Measurements from ENCODE around the gene HYCC2.
"Not testable (repeated sequence)": the region's sequence is repeated elsewhere in the genome, so short reads cannot be mapped to it uniquely, and the experiment has no call there.

Gene HYCC2

DNA sequence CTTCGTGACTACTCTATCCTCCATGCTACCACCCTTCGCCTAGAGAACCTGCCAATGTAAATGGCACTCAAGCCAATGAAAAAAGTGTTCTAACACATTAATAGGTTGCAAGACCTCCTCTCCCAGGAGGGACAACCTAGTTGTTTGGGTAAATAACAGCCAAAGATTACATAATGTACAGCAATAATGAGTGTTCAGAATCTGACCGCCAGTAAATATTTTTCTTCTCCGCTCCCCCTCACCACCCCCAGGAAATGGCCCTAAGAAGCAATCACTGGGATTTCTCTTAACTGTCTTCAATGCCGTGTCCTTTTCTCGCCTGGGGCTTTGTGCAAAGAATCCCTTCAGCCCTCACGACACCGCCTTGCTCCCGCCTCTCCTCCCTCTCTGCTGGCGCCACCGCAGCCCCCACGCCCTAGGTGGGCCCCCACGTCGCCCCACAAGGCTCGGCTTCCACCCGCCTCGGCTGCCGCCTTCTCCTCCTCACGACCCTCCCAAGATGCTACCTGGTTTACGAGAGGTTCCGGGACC is 458 bp downstream of the HYCC2 start:
- no peak for DNase-seq

DNA sequence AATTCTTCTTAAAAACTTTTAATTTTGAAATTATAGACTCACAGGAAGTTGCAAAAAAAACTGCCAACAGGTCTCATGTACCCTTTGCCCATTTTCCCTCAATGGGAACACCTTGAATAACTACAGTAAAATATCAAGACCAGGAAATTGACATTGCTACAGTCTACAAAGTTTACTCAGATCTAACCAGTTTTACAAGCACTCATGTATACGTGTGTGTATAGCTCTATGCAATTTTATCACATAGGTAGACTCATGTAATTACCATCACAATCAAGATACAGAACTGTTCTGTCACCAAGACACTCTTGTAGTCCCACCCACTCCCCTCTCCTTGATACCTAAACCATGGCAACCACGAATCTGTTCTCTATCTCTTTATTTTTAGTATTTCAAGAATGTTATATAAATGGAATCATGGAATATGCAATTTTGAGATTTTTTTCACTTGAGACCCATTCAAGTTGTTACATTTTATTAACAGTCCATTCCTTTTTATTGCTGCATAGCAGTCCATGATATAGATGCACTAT is 6.6 kb downstream of the HYCC2 start:
- DNase-seq, result no peak

DNA sequence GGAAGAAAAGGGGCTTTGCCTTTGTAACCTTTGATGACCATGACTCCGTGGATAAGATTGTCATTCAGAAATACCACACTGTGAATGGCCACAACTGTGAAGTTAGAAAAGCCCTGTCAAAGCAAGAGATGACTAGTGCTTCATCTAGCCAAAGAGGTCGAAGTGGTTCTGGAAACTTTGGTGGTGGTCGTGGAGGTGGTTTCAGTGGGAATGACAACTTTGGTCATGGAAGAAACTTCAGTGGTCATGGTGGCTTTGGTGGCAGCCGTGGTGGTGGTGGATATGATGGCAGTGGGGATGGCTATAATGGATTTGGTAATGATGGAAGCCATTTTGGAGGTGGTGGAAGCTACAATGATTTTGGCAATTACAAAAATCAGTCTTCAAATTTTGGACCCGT is 8.0 kb downstream of the HYCC2 start:
- DNase-seq, result not testable (repeated sequence)

DNA sequence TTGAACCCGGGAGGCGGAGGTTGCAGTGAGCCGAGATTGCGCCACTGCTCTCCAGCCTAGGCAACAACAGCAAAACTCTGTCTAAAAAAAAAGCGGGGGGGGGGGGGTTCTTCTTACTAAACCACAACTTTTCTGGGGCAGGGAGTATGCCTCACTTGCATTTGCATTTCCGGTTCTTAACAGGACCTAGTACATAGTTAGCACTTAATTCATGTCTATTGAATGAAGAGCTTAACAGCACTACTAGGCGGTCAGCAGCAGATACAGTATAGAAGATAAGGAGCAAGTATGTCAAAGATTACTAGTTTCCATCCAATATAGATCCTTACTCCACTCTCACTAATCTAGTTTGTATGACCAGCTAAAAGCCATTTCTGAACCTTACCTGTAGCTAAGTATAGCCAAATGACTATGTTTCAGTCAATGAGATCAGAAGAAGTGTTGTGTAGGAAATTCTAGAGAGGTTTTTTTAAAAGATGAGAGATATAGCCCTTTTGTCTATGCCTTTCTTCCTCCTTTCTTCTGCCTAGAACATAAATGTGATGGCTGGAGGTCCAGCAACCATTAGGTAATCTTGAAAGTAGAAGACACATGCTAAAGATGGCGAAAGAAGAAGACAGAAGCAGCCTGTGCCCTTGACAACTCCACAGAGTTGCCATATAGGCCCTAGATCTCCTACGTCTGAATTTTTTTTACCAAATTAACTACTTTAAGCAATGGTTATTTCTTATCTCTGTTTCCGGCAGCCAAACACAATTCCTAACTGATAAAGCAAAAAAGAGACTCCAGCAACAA is 11.3 kb downstream of the HYCC2 start:
- DNase-seq, result no peak

DNA sequence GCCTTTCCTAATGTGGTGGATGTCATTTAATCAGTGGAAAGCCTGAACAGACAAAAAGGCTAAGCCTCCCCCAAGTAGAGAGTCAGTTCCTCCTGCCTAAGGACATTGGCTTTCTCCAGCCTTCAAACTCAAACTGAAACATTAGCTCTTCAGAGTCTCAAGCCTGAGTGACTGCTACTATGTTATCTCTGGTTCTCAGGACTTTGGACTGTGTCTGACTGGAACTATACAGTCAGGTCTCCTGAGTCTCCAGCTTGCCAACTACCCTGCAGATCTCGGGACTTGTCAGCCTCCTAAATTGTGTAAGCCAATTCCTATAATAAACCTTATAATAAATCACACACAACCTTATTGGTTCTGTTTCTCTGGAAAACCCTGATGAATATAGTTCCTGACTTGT is 12.6 kb downstream of the HYCC2 start:
- DNase-seq, result no peak

DNA sequence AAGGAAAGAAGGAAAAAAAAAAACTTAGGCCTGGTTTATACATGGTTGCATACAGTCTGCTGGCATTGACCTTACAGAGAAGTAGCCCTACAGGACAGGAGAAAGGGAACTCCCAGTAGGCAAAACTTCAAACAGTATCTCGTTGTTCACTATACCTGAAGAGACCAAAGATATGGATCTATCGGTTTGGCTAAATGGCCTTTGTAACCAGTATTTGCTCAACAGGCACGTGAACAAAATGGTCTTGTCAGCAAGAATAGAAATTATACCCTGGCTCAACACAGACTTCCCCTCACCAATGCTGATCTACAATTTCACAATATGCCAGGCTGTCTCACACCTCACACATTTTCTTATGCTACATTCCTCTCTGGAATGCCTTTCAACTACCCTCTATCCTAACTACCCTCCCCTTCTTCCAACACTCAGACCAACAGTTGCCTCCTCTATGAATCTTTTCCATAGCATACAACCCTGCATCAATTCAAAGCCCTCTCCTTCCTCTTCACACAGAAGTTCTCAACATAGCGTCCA is 13.7 kb downstream of the HYCC2 start:
- no peak for DNase-seq

DNA sequence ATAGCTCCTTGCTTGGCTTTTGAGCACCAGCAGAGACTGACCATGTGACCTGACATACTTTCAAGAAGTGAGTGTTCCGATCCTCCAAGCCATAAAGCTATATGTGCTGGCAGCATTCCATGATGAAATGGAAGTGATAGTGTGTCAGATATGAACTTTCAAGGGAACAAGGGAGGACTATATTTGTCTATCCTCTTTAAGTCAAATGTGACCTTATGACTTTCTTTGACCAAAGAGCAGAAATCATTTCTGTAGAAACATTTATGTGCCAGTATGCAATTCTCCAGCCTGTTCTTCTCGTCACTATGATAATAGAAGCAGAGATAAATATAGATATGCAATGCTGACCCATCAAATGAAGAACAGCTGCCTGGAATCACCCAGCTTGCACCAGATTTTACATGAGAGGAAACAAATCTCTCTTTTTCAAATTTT is 14.4 kb downstream of the HYCC2 start:
- DNase-seq, result no peak

DNA sequence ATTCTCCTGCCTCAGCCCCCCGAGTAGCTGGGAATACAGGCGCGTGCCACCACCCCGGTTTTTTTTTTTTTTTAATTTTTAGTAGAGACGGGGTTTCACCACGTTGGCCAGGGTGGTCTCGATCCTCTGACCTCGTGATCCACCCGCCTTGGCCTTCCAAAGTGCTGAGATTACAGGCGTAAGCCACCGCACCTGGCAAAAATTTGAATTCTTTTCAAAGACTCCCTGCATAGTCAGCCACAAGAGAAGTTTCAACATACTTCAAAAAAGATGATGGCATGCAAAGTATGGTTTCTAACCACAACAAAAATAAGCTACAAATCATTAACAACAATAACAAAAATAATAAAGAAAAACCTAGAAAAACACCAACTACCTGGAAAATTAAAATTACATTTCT is 22.0 kb downstream of the HYCC2 start:
- no peak for DNase-seq

DNA sequence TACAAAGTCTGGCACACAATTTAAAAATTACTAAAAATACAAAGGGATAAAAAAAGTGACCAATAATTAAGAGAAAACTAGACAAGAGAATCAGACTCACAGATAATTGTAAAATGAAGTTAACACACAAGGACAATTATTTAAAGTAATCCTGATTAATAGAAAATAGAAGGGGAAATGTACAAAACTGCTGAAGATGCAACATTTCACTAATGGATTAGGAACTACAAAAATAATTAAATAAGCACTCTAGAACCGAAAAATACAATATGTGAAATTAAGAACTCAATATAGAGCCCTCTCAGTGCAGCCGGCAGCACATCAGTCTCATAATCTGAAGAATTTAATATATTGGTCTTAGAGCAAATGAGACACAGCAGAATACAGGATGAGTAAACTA is 24.6 kb downstream of the HYCC2 start:
- no peak for DNase-seq

DNA sequence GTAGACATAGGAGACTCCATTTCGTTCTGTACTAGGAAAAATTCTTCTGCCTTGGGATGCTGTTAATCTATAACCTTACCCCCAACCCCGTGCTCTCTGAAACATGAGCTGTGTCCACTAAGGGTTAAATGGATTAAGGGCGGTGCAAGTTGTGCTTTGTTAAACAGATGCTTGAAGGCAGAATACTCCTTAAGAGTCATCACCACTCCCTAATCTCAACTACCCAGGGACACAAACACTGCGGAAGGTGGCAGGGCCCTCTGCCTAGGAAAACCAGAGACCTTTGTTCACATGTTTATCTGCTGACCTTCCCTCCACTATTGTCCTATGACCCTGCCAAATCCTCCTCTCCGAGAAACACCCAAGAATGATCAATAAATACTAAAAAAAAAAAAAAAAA is 28.4 kb downstream of the HYCC2 start:
- DNase-seq, result not testable (repeated sequence)

DNA sequence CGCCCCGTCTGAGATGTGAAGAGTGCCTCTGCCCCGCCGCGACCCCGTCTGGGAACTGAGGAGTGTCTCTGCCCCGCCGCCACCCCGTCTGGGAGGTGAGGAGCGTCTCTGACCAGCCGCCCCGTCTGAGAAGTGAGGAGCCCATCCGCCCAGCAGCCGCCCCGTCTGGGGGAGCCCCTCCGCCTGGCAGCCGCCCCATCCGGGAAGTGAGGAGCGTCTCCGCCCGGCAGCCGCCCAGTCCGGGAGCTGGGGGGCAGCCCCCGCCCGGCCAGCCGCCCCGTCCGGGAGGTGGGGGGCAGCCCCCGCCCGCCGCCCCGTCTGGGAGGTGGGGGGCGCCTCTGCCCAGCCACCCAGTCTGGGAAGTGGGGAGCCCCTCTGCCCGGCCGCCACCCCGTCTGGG is 29.0 kb downstream of the HYCC2 start:
- not testable (repeated sequence) for DNase-seq

DNA sequence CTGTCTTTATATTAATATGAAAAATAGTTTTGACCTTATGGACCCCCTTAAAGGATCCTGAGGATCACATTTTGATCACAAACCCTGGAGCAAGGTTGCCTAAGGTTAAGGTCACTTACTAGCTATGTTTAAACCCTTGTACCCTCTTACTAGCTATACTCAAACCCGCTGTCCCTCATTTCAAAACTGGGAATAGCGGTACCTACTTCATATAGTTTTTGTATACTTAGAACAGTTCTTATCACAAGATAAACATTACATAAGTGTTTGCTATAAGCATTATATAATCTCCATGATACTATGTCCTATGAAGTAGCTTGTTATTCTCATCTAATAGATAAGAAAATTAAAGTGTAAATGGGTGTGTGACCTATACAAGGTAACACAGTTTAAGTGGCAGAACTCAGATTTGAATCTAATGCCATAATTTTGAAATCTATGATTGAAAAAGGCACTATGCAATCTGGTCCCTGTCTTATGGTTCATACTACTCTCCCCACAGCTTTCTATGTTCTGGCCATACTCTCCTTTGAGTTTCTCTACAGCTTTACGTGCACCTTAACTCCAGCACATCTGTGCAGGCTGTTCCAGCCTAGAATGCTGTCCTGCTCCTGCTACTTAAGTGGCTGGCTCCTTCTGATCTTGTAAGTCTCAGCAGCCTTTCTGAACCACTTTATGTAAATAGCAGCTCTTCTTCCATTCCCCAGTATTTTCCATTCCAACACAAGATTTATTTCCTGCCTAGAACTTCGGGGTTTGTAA is 30.4 kb downstream of the HYCC2 start:
- DNase-seq, result no peak

DNA sequence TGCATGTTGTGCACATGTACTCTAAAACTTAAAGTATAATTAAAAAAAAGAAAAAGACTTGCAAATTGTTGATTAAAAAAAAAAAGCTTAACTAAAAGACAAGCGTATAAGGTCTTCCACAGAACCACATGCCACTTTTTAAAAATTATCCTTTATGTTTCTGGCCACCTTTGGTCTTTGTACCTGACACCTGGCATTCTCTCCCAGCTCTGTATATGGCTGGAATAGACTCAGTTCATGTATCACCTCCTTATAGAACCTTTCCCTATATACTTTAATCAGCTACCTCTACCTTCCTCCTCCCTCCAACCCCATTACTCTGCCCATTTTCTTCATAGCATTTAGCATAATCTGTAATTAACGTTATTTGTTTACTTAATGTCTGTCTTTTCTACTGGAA is 32.6 kb downstream of the HYCC2 start:
- DNase-seq, result no peak

DNA sequence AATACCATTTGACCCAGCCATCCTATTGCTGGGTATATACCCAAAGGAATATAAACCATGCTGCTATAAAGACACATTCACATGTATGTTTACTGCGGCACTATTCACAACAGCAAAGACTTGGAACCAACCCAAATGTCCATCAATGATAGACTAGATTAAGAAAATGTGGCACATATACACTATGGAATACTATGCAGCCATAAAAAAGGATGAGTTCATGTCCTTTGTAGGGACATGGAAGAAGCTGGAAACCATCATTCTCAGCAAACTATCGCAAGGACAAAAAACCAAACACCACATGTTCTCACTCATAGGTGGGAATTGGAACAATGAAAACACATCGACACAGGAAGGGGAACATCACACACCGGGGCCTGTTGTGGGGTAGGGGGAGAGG is 33.1 kb downstream of the HYCC2 start:
- not testable (repeated sequence) for DNase-seq

DNA sequence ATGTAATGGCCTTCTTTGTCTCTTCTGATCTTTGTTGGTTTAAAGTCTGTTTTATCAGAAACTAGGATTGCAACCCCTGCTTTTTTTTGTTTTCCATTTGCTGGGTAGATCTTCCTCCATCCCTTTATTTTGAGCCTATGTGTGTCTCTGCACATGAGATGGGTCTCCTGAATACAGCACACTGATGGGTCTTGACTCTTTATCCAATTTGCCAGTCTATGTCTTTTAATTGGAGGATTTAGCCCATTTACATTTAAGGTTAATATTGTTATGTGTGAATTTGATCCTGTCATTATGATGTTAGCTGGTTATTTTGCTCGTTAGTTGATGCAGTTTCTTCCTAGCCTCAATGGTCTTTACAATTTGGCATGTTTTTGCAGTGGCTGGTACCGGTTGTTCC is 37.1 kb downstream of the HYCC2 start:
- not testable (repeated sequence) for DNase-seq

DNA sequence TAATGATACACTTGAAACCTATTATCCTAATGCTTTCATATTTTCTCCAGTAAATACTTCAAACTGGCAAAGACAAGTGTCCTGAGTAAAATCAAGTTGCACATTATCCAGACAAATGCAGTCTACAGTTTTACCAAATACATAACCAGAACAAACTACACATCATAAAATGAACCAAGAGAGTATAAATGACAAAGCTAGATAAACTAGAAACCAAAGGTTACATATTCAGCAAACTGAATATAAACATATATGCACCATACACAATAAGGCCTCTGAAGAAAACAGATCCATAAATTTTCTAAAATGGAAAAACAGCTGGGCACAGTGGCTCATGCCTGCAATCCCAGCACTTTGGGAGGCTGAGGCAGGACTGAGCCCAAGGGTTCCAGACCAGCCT is 47.0 kb downstream of the HYCC2 start:
- DNase-seq, result no peak

DNA sequence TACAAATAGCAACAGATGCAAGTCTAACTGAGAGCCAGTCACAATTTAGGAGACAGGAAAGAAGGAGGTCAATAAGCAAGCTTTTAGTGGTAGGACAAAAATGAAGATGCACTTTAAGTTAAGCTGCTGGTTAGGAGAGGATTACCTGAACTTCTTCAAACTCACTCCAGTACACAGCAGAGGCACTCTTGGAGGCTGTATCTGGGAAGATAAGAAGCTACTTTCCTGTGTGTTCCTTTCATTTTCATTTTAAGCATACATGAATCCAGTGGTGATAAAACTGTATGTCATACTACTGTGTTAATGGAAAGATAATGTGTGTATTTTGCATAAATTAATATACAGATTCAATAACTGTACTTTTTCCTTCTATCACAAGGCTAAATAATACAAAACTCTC is 49.6 kb downstream of the HYCC2 start:
- no peak for DNase-seq

Measured in retina (tissue), 1 donor.